Neural progenitor cell (in vitro differentiated cells): Measurements from ENCODE around the gene CELF4.
A peak's percentile ranks its signal among the peaks of the same experiment; 100 is the strongest.

Experiments used
- CTCF ChIP-seq: fragments of 200-600 bp; sonication (generic); IDR thresholded peaks from 2 replicates; pipeline ENCODE4 v1.5.1; 2017; ENCODE audit warnings: antibody characterized with exemption, mild to moderate bottlenecking
- EZH2 ChIP-seq: fragments of 200-600 bp; sonication (generic); IDR thresholded peaks from 2 replicates; pipeline ENCODE4 v1.6.1; 2017; ENCODE audit warnings: antibody characterized with exemption, mild to moderate bottlenecking, moderate library complexity
- EZH2phosphoT487 ChIP-seq: fragments of 200-600 bp; sonication (generic); IDR thresholded peaks from 2 replicates; pipeline ENCODE4 v1.6.1; 2017; ENCODE audit warnings: antibody characterized with exemption

- TF ChIP-seq CTCF (peak; percentile 58), EZH2 (no peak), EZH2phosphoT487 (no peak)
Measured at GRCh38 chr18:37266290-37266689, 299.3 kb downstream of the CELF4 start.
